NT2/D1 (cell line): ENCODE measurements around the gene LARP6.

Experiments
- SUZ12 ChIP-seq: IDR thresholded peaks from 2 replicates; pipeline ENCODE4 v1.6.1; 2011; ENCODE audit not compliant: insufficient read length, insufficient read depth; ENCODE audit errors: extremely low read depth
- YY1 ChIP-seq: IDR thresholded peaks from 2 replicates; pipeline ENCODE4 v1.6.1; 2011; ENCODE audit not compliant: insufficient read length, insufficient read depth

DNA sequence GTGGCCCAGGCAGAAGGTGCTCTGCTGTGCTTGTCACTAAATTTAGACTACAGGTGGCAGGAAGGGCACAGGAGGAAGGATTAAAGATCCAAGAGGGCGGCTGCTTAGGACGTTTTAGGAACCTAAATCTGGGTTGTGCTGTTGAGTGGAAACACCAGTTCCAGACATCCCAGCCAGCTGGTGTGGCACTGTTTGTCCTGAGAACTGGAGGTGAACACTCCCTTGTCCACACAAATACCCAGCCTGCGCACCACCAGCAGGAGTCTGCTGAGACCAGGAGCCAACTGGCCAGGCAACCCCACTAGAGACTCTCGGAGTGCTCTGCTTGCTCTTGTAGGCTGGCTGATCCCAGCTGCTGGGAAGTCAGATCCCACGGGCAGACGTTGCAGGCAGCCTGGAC lies 60.3 kb downstream of the LARP6 start:
- TF ChIP-seq YY1, result no peak
- no peak for TF ChIP-seq SUZ12
